SK-N-SH (cell line): ENCODE data around the gene FUT7. TPM values are rescaled to one million over a fixed set of nuclear protein-coding genes. Genes with fewer than 3 reads are reported as not detected.
A peak's percentile ranks its signal among the peaks of the same experiment; 100 is the strongest.

Source experiments
- CTCF ChIA-PET: fragments of 300-600, 350-600 bp; formaldehyde crosslinking; extraction: SDS; loops from one replicate; lab custom pipeline; 2021; lab: Yijun Ruan, JAX
- POLR2A ChIA-PET: fragments of 350-600 bp; sonication (Branson Sonifier 250); formaldehyde crosslinking; extraction: SDS; loops from one replicate; lab custom pipeline; 2020; ENCODE audit warnings: antibody characterized with exemption, inconsistent platforms; lab: Yijun Ruan, JAX
- DNase-seq: peaks from one replicate; pipeline ENCODE4 v3.0.0; 2012
- H2AFZ ChIP-seq: fragments of 200-600 bp; sonication (generic); 2 replicates; pipeline ENCODE4 v1.8.1; 2016; ENCODE audit warnings: antibody characterized with exemption, mild to moderate bottlenecking, low read depth
- H3F3A ChIP-seq: fragments of 200-600 bp; sonication (generic); replicated peaks from 2 replicates; pipeline ENCODE3; 2016; ENCODE audit warnings: antibody characterized with exemption, mild to moderate bottlenecking; ENCODE audit not compliant: insufficient read depth
- H3K27ac ChIP-seq, 2 experiments: fragments of 200-500 bp in 1 of 2; fragments of 200-600 bp in 1 of 2; sonication (Bioruptor generic) in 1 of 2; sonication (generic), shearing (Covaris generic) in 1 of 2; 2 replicates each; pipeline versions ENCODE4 v1.5.1 to v1.6.1; 2014 to 2016; ENCODE audit warnings: low read depth in 2 of 2, inconsistent platforms in 1 of 2, low read length in 1 of 2, mild to moderate bottlenecking in 1 of 2, mixed read lengths in 1 of 2
- H3K27me3 ChIP-seq: fragments of 200-600 bp; sonication (generic), shearing (Covaris generic); 2 replicates; pipeline ENCODE4 v1.6.1; 2016; ENCODE audit warnings: mixed run types; ENCODE audit not compliant: insufficient read depth
- H3K36me3 ChIP-seq, 2 experiments: fragments of 200-500 bp in 1 of 2; fragments of 200-600 bp in 1 of 2; sonication (Bioruptor generic) in 1 of 2; sonication (generic) in 1 of 2; replicated peaks in 1 of 2; 2 replicates each; pipeline versions ENCODE3 to v1.5.1; 2014 to 2016; ENCODE audit warnings: low read length in 1 of 2, mild to moderate bottlenecking in 1 of 2; ENCODE audit not compliant: insufficient read depth in 2 of 2, control insufficient read depth in 1 of 2
- H3K4me1 ChIP-seq, 2 experiments: fragments of 200-500 bp in 1 of 2; fragments of 200-600 bp in 1 of 2; sonication (Bioruptor generic) in 1 of 2; sonication (generic), shearing (Covaris generic) in 1 of 2; 2 replicates each; pipeline versions ENCODE4 v1.5.1 to v1.6.1; 2014 to 2016; ENCODE audit warnings: low read depth in 1 of 2, low read length in 1 of 2, mixed run types in 1 of 2; ENCODE audit not compliant: insufficient read depth in 2 of 2, control insufficient read depth in 1 of 2
- H3K4me2 ChIP-seq: fragments of 200-600 bp; sonication (generic), shearing (Covaris generic); 2 replicates; pipeline ENCODE4 v1.6.1; 2017; ENCODE audit warnings: mixed run types
- H3K4me3 ChIP-seq, 2 experiments: fragments of 200-500 bp in 1 of 2; fragments of 200-600 bp in 1 of 2; sonication (Bioruptor generic) in 1 of 2; sonication (generic), shearing (Covaris generic) in 1 of 2; 2 replicates each; pipeline versions ENCODE4 v1.5.1 to v1.8.1; 2014 to 2016; ENCODE audit warnings: low read depth in 2 of 2, inconsistent platforms in 1 of 2, low read length in 1 of 2, mild to moderate bottlenecking in 1 of 2, mixed read lengths in 1 of 2, moderate library complexity in 1 of 2
- H3K79me2 ChIP-seq: fragments of 200-600 bp; sonication (generic); 2 replicates; pipeline ENCODE4 v1.8.1; 2017; ENCODE audit warnings: mild to moderate bottlenecking; ENCODE audit not compliant: insufficient read depth
- H3K9ac ChIP-seq: fragments of 200-600 bp; sonication (generic); 2 replicates; pipeline ENCODE4 v1.6.1; 2017; ENCODE audit warnings: mixed run types
- H3K9me2 ChIP-seq: fragments of 200-600 bp; sonication (generic); 2 replicates; pipeline ENCODE4 v1.6.1; 2017; ENCODE audit warnings: mixed run types
- H3K9me3 ChIP-seq: fragments of 200-600 bp; sonication (generic); 2 replicates; pipeline ENCODE4 v1.6.1; 2017; ENCODE audit warnings: mixed run types, mild to moderate bottlenecking, moderate library complexity
- H4K20me1 ChIP-seq: fragments of 200-600 bp; sonication (generic); 2 replicates; pipeline ENCODE4 v1.6.1; 2017; ENCODE audit warnings: mild to moderate bottlenecking, mixed run types; ENCODE audit not compliant: insufficient read depth
- ELF1 ChIP-seq: IDR thresholded peaks from 2 replicates; pipeline ENCODE4 v1.4.0; 2012
- NRF1 ChIP-seq: IDR thresholded peaks from 2 replicates; pipeline ENCODE4 v1.6.1; 2012; ENCODE audit warnings: low read depth, mild to moderate bottlenecking, low read length
- WGBS: methylation state at CpG from one replicate; pipeline ENCODE4 v1.1.6; 2017; ENCODE audit warnings: low lambda C conversion rate; 5-methylcytosine and 5-hydroxymethylcytosine counted together
- polyA plus RNA-seq, 3 experiments: library from polyadenylated mRNA; depleted of rRNA; stranded (reverse); fragments of >200 nt; gene quantifications; 2 replicates each; pipeline ENCODE4 v1.2.3, GENCODE V29; 2012
- TF ChIP-seq, protein P1 (sequence below): IDR thresholded peaks from 2 replicates; pipeline ENCODE4 v1.4.0; 2012; ENCODE audit warnings: low read depth, borderline replicate concordance

The FUT7 gene
- polyA plus RNA-seq, 1 of the 3 experiments (the other 2 are of a cell fraction): not detected

GRCh38 chr9:136996361-136997292 lies 35.3 kb downstream of the FUT7 start, which contains the start of gene CLIC3:
TSS of gene CLIC3 (minus strand) at chr9:136996568. CDS start at chr9:136996543, 25 bp downstream.
- Histone ChIP-seq H3K27me3 (no peaks in the 10 kb centered on the region), H3K9me3 (no peaks in the 10 kb centered on the region), H3K4me1 (peaks cover 9 to 24% of the 10 kb centered on the region in 2 experiments; a peak in 3 of 4 replicates), H3K9ac (no peak within 1 kb of the TSS), H3K4me2 (peak within 1 kb of the TSS; percentile 55), H3K4me3 (no peak within 1 kb of the TSS), H3F3A (no peaks in the 10 kb centered on the region), H3K79me2 (peaks cover 18% of the 10 kb centered on the region; the same call in 1 of the 2 replicates), H3K36me3 (peaks cover 0 to 7% of the 10 kb centered on the region in 2 experiments), H2AFZ (no peak within 1 kb of the TSS), H4K20me1 (0 out of 2 replicates have a peak, but pooled peaks cover 3% of the 10 kb centered on the region), H3K27ac (no peak within 1 kb of the TSS), H3K9me2 (no peaks in the 10 kb centered on the region)
- ChIA-PET CTCF (interaction anchor here (0.9 to 6.8 kb wide), 8 partner anchors 32 to 209 kb away, joined by 3 to 68 read pairs (median 5); partner anchors contain the start of genes ABCA2, FBXW5, FUT7 and LCN12), POLR2A (interaction anchor here (0.6 to 1.4 kb wide), 5 partner anchors 11 to 59 kb away, joined by 3 read pairs; partner anchors contain the start of gene FBXW5)
- DNase-seq: peak; percentile 68
- WGBS: 61% methylated on average over 8 of the region's 35 CpGs
- TF ChIP-seq, protein P1, sequence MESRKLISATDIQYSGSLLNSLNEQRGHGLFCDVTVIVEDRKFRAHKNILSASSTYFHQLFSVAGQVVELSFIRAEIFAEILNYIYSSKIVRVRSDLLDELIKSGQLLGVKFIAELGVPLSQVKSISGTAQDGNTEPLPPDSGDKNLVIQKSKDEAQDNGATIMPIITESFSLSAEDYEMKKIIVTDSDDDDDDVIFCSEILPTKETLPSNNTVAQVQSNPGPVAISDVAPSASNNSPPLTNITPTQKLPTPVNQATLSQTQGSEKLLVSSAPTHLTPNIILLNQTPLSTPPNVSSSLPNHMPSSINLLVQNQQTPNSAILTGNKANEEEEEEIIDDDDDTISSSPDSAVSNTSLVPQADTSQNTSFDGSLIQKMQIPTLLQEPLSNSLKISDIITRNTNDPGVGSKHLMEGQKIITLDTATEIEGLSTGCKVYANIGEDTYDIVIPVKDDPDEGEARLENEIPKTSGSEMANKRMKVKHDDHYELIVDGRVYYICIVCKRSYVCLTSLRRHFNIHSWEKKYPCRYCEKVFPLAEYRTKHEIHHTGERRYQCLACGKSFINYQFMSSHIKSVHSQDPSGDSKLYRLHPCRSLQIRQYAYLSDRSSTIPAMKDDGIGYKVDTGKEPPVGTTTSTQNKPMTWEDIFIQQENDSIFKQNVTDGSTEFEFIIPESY: no peak
- 0 out of 2 replicates have a peak, but pooled peaks have one; percentile 6 for TF ChIP-seq ELF1

- Histone ChIP-seq H3K9ac (no peak overlapping the region), H4K20me1 (0 out of 2 replicates have a peak, but pooled peaks cover 3% of the 10 kb centered on the region)
- no peak for DNase-seq
These were observed 36.0 kb downstream of the FUT7 start for GRCh38 chr9:136995772-136996311.

More at GRCh38 chr9:136995772-136996311, 36.0 kb downstream of the FUT7 start:
- peak overlapping the region; percentile 55 for H3K4me2 ChIP-seq
- no peaks in the 10 kb centered on the region for H3K9me3 ChIP-seq
- CTCF ChIA-PET: interaction anchor here (0.9 to 6.8 kb wide), 6 partner anchors 33 to 68 kb away, joined by 3 to 68 read pairs (median 8); partner anchors contain the start of genes ABCA2, FBXW5, FUT7 and LCN12
- H3F3A ChIP-seq: no peaks in the 10 kb centered on the region
- TF ChIP-seq ELF1 (0 out of 2 replicates have a peak, but pooled peaks have one; percentile 1), NRF1 (no peak)
- TF ChIP-seq, all 33 proteins: peak for 1
- no peak overlapping the region for H2AFZ ChIP-seq
- no peak overlapping the region for H3K4me3 ChIP-seq
- H3K9me2 ChIP-seq: no peaks in the 10 kb centered on the region
- H3K36me3 ChIP-seq: peaks cover 0 to 7% of the 10 kb centered on the region in 2 experiments
- WGBS: 53% methylated on average over 3 of the region's 12 CpGs
- peaks cover 9 to 24% of the 10 kb centered on the region in 2 experiments; a peak in 3 of 4 replicates for H3K4me1 ChIP-seq
- peaks cover 18% of the 10 kb centered on the region; the same call in 1 of the 2 replicates for H3K79me2 ChIP-seq
- H3K27me3 ChIP-seq: no peaks in the 10 kb centered on the region
- no peak overlapping the region for H3K27ac ChIP-seq
- POLR2A ChIA-PET: interaction anchor here (0.6 to 1.4 kb wide), 5 partner anchors 12 to 60 kb away, joined by 3 read pairs; partner anchors contain the start of gene FBXW5
